ENCODE data around the gene SFI1. TPM values are rescaled to one million over a fixed set of nuclear protein-coding genes. Genes with fewer than 3 reads are reported as not detected.

SFI1 gene
- total RNA-seq, 1 donor from 2014 or later, result 9.0 TPM

GRCh38 chr22:31575190-31575589 is 78.9 kb downstream of the SFI1 start:
- H3K36me3 ChIP-seq (ENCODE audit: control insufficient read depth, insufficient read depth, low read length), result peaks cover 3% of the 10 kb centered on the region
- TF ChIP-seq, protein P1, sequence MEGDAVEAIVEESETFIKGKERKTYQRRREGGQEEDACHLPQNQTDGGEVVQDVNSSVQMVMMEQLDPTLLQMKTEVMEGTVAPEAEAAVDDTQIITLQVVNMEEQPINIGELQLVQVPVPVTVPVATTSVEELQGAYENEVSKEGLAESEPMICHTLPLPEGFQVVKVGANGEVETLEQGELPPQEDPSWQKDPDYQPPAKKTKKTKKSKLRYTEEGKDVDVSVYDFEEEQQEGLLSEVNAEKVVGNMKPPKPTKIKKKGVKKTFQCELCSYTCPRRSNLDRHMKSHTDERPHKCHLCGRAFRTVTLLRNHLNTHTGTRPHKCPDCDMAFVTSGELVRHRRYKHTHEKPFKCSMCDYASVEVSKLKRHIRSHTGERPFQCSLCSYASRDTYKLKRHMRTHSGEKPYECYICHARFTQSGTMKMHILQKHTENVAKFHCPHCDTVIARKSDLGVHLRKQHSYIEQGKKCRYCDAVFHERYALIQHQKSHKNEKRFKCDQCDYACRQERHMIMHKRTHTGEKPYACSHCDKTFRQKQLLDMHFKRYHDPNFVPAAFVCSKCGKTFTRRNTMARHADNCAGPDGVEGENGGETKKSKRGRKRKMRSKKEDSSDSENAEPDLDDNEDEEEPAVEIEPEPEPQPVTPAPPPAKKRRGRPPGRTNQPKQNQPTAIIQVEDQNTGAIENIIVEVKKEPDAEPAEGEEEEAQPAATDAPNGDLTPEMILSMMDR (IDR thresholded peaks at IDR 0.05; ENCODE audit: insufficient read depth, low read length, severe bottlenecking), result no peak
- DNase-seq (ENCODE audit: low read depth) (no peak), FAIRE-seq (no peak)
- H3K4me3 ChIP-seq (ENCODE audit: low read depth, low read length), result no peak overlapping the region
- H3K27me3 ChIP-seq (ENCODE audit: control insufficient read depth, insufficient read depth, low read length), result no peaks in the 10 kb centered on the region

DNA sequence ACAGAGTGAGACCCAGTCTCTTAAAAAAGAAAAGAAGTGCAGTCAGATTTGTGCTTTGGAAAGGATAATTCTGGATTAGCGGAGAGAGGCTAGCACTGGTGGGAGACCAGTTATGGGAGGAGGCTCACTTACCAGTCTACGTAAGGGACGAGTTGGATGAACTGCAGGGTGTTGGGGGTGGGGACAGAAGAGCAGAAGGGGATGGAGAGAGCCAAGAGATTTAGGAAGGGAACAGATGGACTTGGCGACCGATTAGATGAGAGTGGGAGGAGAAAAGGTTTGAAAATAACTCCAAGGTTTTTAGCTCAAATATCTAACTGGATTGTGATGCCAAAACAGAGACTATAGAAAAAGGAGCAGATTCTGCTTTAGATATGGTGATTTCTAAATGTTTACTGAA is 81.4 kb downstream of the SFI1 start:
- Histone ChIP-seq H3K4me3 (ENCODE audit: low read depth, low read length) (no peak overlapping the region), H3K27me3 (ENCODE audit: control insufficient read depth, insufficient read depth, low read length) (no peaks in the 10 kb centered on the region), H3K36me3 (ENCODE audit: control insufficient read depth, insufficient read depth, low read length) (peaks cover 3% of the 10 kb centered on the region)
- TF ChIP-seq, protein P1 (IDR thresholded peaks at IDR 0.05; ENCODE audit: insufficient read depth, low read length, severe bottlenecking), result no peak
- FAIRE-seq, result no peak
- no peak for DNase-seq (ENCODE audit: low read depth)

- Histone ChIP-seq H3K36me3 (ENCODE audit: control insufficient read depth, insufficient read depth, low read length) (peaks cover 3% of the 10 kb centered on the region), H3K4me3 (ENCODE audit: low read depth, low read length) (no peak overlapping the region), H3K27me3 (ENCODE audit: control insufficient read depth, insufficient read depth, low read length) (no peaks in the 10 kb centered on the region)
- TF ChIP-seq, protein P1 (IDR thresholded peaks at IDR 0.05; ENCODE audit: insufficient read depth, low read length, severe bottlenecking), result no peak
- no peak for FAIRE-seq
- no peak for DNase-seq (ENCODE audit: low read depth)
Measured at GRCh38 chr22:31578171-31578570, 81.8 kb downstream of the SFI1 start.

GRCh38 chr22:31579835-31580242 is 83.5 kb downstream of the SFI1 start:
- no peak for FAIRE-seq
- peaks cover 1% of the 10 kb centered on the region for H3K36me3 ChIP-seq (ENCODE audit: control insufficient read depth, insufficient read depth, low read length)
- no peak for DNase-seq (ENCODE audit: low read depth)

DNA sequence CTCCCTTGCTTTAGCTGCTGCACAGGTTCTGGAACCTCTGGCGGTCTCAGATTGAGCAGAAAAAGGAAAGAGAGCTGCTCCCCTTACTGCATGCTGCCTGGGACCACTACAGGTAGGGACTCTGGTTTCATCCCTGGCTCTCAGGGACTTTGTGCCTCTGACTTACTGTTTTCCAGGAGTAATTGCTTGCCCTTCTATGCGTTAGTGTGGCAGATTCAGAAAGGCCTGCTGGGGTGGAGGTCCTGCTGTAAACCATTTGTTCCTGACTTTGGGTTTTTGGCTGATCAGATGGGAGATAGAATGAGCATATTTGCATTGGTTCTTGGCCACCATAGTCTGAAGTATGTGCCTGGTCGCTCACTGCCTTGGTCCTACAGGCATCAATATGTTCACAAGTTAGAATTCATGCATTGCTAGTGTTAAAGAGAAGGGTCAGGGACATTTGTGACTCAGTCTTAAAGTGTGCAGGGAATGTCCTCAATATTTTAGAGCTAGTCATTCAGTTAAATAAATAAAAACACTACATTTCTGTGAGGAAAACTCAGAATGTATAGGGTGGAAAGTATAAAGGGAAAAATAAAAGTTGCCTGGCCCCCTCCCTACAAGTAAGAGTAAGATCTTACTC is 87.6 kb downstream of the SFI1 start:
- FAIRE-seq (no peak), DNase-seq (ENCODE audit: low read depth) (no peak)
- Histone ChIP-seq H3K36me3 (ENCODE audit: control insufficient read depth, insufficient read depth, low read length) (peaks cover 5% of the 10 kb centered on the region), H3K27me3 (ENCODE audit: control insufficient read depth, insufficient read depth, low read length) (no peaks in the 10 kb centered on the region), H3K4me3 (ENCODE audit: low read depth, low read length) (no peak overlapping the region)
- TF ChIP-seq, protein P1 (IDR thresholded peaks at IDR 0.05; ENCODE audit: insufficient read depth, low read length, severe bottlenecking), result no peak

More at GRCh38 chr22:31579835-31580242, 83.5 kb downstream of the SFI1 start:
- Histone ChIP-seq H3K4me3 (ENCODE audit: low read depth, low read length) (no peak overlapping the region), H3K27me3 (ENCODE audit: control insufficient read depth, insufficient read depth, low read length) (no peaks in the 10 kb centered on the region)
- TF ChIP-seq, protein P1 (IDR thresholded peaks at IDR 0.05; ENCODE audit: insufficient read depth, low read length, severe bottlenecking), result no peak

DNA sequence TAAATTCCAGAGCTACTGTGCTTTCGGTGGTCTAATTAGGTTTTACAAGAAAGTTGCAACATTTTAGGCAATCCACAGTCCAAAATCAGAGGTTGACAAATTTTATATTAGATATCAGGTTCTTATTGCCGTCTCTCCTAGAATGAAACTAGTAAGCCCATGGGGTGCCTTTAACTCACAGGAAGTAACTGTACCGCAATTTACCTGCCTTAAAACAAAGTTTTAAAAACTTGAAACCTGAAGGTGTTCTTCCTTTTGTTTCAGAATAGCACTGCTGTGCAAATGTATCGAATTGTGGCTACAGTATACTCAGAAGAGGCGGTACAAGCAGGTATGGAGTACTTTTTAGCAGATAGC is 88.4 kb downstream of the SFI1 start:
- Histone ChIP-seq H3K4me3 (ENCODE audit: low read depth, low read length) (no peak overlapping the region), H3K36me3 (ENCODE audit: control insufficient read depth, insufficient read depth, low read length) (peaks cover 5% of the 10 kb centered on the region), H3K27me3 (ENCODE audit: control insufficient read depth, insufficient read depth, low read length) (no peaks in the 10 kb centered on the region)
- FAIRE-seq (no peak), DNase-seq (ENCODE audit: low read depth) (no peak)
- TF ChIP-seq, protein P1 (IDR thresholded peaks at IDR 0.05; ENCODE audit: insufficient read depth, low read length, severe bottlenecking), result no peak

All from bronchial epithelial cell (primary cell).